Neural progenitor cell (in vitro differentiated cells): ENCODE results near the gene SNRNP35.
"Not testable (repeated sequence)": the region's sequence is repeated elsewhere in the genome, so short reads cannot be mapped to it uniquely, and the experiment has no call there.

ENCODE experiments used
- EZH2 ChIP-seq: fragments of 200-600 bp; sonication (generic); IDR thresholded peaks from 2 replicates; pipeline ENCODE4 v1.6.1; 2017; ENCODE audit warnings: antibody characterized with exemption, mild to moderate bottlenecking, moderate library complexity
- EZH2phosphoT487 ChIP-seq: fragments of 200-600 bp; sonication (generic); IDR thresholded peaks from 2 replicates; pipeline ENCODE4 v1.6.1; 2017; ENCODE audit warnings: antibody characterized with exemption
- TF ChIP-seq, protein P1 (sequence below): fragments of 200-600 bp; sonication (generic); IDR thresholded peaks from 2 replicates; pipeline ENCODE4 v1.5.1; 2017; ENCODE audit warnings: antibody characterized with exemption, mild to moderate bottlenecking

DNA sequence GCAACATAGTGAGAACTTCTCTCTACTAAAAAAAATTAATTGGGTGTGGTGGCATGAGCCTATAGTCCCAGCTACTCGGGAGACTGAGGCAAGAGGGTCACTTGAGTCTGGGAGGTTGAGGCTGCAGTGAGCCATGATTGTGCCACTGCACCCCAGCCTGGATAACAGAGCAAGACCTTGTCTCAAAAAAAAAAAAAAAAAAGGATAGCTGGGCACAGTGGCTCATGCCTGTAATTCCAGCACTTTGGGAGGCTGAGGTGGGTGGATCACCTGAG lies 5.7 kb upstream of the SNRNP35 start:
- TF ChIP-seq, protein P1, sequence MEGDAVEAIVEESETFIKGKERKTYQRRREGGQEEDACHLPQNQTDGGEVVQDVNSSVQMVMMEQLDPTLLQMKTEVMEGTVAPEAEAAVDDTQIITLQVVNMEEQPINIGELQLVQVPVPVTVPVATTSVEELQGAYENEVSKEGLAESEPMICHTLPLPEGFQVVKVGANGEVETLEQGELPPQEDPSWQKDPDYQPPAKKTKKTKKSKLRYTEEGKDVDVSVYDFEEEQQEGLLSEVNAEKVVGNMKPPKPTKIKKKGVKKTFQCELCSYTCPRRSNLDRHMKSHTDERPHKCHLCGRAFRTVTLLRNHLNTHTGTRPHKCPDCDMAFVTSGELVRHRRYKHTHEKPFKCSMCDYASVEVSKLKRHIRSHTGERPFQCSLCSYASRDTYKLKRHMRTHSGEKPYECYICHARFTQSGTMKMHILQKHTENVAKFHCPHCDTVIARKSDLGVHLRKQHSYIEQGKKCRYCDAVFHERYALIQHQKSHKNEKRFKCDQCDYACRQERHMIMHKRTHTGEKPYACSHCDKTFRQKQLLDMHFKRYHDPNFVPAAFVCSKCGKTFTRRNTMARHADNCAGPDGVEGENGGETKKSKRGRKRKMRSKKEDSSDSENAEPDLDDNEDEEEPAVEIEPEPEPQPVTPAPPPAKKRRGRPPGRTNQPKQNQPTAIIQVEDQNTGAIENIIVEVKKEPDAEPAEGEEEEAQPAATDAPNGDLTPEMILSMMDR = not testable (repeated sequence)
- TF ChIP-seq EZH2, EZH2phosphoT487: not testable (repeated sequence)
